ENCODE data around the gene ANKRD2.

DNA sequence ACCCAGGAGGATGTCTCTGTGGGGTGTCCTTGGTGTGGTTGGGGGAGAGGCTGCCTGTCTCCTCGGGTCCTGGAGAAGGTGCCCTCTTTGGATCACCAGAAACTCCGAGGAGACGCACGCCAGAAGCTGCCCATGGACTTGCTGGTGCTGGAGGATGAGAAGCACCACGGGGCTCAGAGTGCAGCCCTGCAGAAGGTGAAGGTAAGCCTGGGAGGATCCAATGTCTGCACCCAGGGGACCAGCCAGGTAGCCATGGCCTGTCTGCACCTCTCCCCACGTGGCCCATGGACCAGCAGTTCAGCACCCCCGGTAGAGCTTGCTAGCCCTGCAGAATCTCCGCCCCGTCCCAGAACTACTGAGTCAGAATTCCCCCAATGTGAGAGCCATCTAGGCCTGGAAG lies 5.1 kb downstream of the ANKRD2 start:
- TF ChIP-seq, protein P1, sequence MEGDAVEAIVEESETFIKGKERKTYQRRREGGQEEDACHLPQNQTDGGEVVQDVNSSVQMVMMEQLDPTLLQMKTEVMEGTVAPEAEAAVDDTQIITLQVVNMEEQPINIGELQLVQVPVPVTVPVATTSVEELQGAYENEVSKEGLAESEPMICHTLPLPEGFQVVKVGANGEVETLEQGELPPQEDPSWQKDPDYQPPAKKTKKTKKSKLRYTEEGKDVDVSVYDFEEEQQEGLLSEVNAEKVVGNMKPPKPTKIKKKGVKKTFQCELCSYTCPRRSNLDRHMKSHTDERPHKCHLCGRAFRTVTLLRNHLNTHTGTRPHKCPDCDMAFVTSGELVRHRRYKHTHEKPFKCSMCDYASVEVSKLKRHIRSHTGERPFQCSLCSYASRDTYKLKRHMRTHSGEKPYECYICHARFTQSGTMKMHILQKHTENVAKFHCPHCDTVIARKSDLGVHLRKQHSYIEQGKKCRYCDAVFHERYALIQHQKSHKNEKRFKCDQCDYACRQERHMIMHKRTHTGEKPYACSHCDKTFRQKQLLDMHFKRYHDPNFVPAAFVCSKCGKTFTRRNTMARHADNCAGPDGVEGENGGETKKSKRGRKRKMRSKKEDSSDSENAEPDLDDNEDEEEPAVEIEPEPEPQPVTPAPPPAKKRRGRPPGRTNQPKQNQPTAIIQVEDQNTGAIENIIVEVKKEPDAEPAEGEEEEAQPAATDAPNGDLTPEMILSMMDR (IDR thresholded peaks at IDR 0.05) = no peak
- no peak for TF ChIP-seq EP300 (IDR thresholded peaks at IDR 0.05)
